GM19467 (cell line): ENCODE data around the gene GPR15LG.
A peak's percentile ranks its signal among the peaks of the same experiment; 100 is the strongest.

Experiments
- ATAC-seq: cut with Tn5 transposase; IDR thresholded peaks from one replicate; pipeline ENCODE4 v1.9.1; 2021; ENCODE audit warnings: mild to moderate bottlenecking, moderate library complexity; ENCODE audit not compliant: unreplicated experiment

Gene GPR15LG

GRCh38 chr10:84213076-84213475 lies 39.5 kb downstream of the GPR15LG start:
- ATAC-seq, result no peak

- ATAC-seq, result no peak
These were observed 40.5 kb downstream of the GPR15LG start for GRCh38 chr10:84214046-84214572.

- peak; percentile 84 for ATAC-seq
These were observed 41.1 kb downstream of the GPR15LG start for GRCh38 chr10:84214612-84215235.

- no peak for ATAC-seq
These were observed 43.2 kb downstream of the GPR15LG start for GRCh38 chr10:84216834-84217233.

- no peak for ATAC-seq
These were observed 44.1 kb downstream of the GPR15LG start for GRCh38 chr10:84217746-84218145.

GRCh38 chr10:84221916-84222315 lies 48.3 kb downstream of the GPR15LG start:
- no peak for ATAC-seq

- no peak for ATAC-seq
These were observed 50.9 kb downstream of the GPR15LG start for GRCh38 chr10:84224411-84225028.

- no peak for ATAC-seq
These were observed 52.0 kb downstream of the GPR15LG start, which contains the start of gene LRIT2 for GRCh38 chr10:84225427-84226173. TSS of gene LRIT2 (minus strand) at chr10:84225544. CDS start at chr10:84225520, 24 bp downstream.

GRCh38 chr10:84226616-84227015 lies 53.0 kb downstream of the GPR15LG start:
- ATAC-seq, result no peak

GRCh38 chr10:84227810-84228209 lies 54.2 kb downstream of the GPR15LG start:
- ATAC-seq, result no peak

GRCh38 chr10:84230359-84230758 lies 56.8 kb downstream of the GPR15LG start:
- no peak for ATAC-seq

- no peak for ATAC-seq
These were observed 58.8 kb downstream of the GPR15LG start for GRCh38 chr10:84232376-84232775.

- ATAC-seq, result no peak
These were observed 60.3 kb downstream of the GPR15LG start for GRCh38 chr10:84233940-84234339.

- ATAC-seq, result no peak
These were observed 60.9 kb downstream of the GPR15LG start for GRCh38 chr10:84234479-84234878.
